ENCODE results near the gene IQSEC1.

- no peak for TF ChIP-seq POLR2AphosphoS5 (IDR thresholded peaks at IDR 0.05; ENCODE audit: control insufficient read depth, insufficient read depth, low read depth, low read length)
- TF ChIP-seq ZZZ3 (IDR thresholded peaks at IDR 0.05), result no peak
- TF ChIP-seq SMC3 (conservative IDR thresholded peaks at IDR 0.05; ENCODE audit: insufficient read depth, low read depth, low read length), result no peak
- TF ChIP-seq ZNF143 (CRISPR knock-in tag; IDR thresholded peaks at IDR 0.05), result no peak
- TF ChIP-seq HDGF (IDR thresholded peaks at IDR 0.05), result no peak
- no peak for TF ChIP-seq PHF8 (IDR thresholded peaks at IDR 0.05; ENCODE audit: borderline replicate concordance, low read length)
- no peak for TF ChIP-seq JUNB (CRISPR knock-in tag; conservative IDR thresholded peaks at IDR 0.05)
- no peak for TF ChIP-seq TSC22D4 (tag; IDR thresholded peaks at IDR 0.05)
- no peak for TF ChIP-seq ZNF274 (IDR thresholded peaks at IDR 0.05; ENCODE audit: borderline replicate concordance, low read depth, low read length)
- no peak for TF ChIP-seq RBBP5 (IDR thresholded peaks at IDR 0.05; ENCODE audit: borderline replicate concordance, insufficient read depth, low read length, poor library complexity, severe bottlenecking)
- TF ChIP-seq USF1 (CRISPR knock-in tag; IDR thresholded peaks at IDR 0.05), result no peak
- no peak for TF ChIP-seq HOMEZ (CRISPR knock-in tag; IDR thresholded peaks at IDR 0.05)
- no peak for TF ChIP-seq ZFP1 (CRISPR knock-in tag; IDR thresholded peaks at IDR 0.05)
- no peak for TF ChIP-seq ZNF830 (CRISPR knock-in tag; IDR thresholded peaks at IDR 0.05)
Measured at GRCh38 chr3:12934431-12934830, 138.8 kb downstream of the IQSEC1 start.
